ENCODE data around the gene WDR64.

GRCh38 chr1:241747992-241748391 is 95.9 kb downstream of the WDR64 start:
- TF ChIP-seq, protein P1, sequence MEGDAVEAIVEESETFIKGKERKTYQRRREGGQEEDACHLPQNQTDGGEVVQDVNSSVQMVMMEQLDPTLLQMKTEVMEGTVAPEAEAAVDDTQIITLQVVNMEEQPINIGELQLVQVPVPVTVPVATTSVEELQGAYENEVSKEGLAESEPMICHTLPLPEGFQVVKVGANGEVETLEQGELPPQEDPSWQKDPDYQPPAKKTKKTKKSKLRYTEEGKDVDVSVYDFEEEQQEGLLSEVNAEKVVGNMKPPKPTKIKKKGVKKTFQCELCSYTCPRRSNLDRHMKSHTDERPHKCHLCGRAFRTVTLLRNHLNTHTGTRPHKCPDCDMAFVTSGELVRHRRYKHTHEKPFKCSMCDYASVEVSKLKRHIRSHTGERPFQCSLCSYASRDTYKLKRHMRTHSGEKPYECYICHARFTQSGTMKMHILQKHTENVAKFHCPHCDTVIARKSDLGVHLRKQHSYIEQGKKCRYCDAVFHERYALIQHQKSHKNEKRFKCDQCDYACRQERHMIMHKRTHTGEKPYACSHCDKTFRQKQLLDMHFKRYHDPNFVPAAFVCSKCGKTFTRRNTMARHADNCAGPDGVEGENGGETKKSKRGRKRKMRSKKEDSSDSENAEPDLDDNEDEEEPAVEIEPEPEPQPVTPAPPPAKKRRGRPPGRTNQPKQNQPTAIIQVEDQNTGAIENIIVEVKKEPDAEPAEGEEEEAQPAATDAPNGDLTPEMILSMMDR (IDR thresholded peaks at IDR 0.05), result no peak
- TF ChIP-seq POLR2A (IDR thresholded peaks at IDR 0.05), result no peak
